ENCODE data around the gene IAPP. TPM values are rescaled to one million over a fixed set of nuclear protein-coding genes. Genes with fewer than 3 reads are reported as not detected.

IAPP gene
- total and polyA plus RNA-seq, 2 experiments from 2014 or later: 0.32 TPM; not detected in 1

DNA sequence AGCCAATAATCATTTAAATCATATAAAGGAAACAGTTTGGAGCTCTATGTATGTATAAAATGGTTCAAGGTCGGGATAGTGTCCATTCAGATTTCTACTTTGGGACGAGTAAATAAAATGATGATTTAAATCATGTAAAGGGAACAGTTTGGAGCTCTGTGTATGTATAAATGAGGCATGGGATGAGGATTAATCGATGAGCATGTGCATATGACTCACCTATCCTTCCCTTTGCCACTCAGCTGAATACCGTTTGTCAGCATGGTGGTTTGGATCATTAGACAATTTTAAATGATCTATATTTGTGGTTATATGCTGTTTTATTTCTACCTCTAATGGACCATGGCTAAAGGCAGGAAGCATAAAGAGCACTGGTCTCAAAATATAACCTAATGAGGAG is 30.9 kb upstream of the IAPP start:
- H3K27me3 Mint-ChIP-seq (ENCODE audit: insufficient read depth, low read depth, poor library complexity): no peaks in the 10 kb centered on the region
- H3K4me1 ChIP-seq (ENCODE audit: insufficient read depth): peaks cover 45% of the 10 kb centered on the region
- no peak overlapping the region for H3K4me3 ChIP-seq
- no peak overlapping the region for H3K27ac ChIP-seq (ENCODE audit: low read depth)
- no peaks in the 10 kb centered on the region for H3K79me2 ChIP-seq (replicated peaks; ENCODE audit: insufficient read depth)
- peaks cover 43% of the 10 kb centered on the region for H3K4me1 Mint-ChIP-seq
- H3K27me3 ChIP-seq (ENCODE audit: insufficient read depth): no peaks in the 10 kb centered on the region
- no peaks in the 10 kb centered on the region for H3K36me3 ChIP-seq (ENCODE audit: insufficient read depth)
- TF ChIP-seq, protein P1, sequence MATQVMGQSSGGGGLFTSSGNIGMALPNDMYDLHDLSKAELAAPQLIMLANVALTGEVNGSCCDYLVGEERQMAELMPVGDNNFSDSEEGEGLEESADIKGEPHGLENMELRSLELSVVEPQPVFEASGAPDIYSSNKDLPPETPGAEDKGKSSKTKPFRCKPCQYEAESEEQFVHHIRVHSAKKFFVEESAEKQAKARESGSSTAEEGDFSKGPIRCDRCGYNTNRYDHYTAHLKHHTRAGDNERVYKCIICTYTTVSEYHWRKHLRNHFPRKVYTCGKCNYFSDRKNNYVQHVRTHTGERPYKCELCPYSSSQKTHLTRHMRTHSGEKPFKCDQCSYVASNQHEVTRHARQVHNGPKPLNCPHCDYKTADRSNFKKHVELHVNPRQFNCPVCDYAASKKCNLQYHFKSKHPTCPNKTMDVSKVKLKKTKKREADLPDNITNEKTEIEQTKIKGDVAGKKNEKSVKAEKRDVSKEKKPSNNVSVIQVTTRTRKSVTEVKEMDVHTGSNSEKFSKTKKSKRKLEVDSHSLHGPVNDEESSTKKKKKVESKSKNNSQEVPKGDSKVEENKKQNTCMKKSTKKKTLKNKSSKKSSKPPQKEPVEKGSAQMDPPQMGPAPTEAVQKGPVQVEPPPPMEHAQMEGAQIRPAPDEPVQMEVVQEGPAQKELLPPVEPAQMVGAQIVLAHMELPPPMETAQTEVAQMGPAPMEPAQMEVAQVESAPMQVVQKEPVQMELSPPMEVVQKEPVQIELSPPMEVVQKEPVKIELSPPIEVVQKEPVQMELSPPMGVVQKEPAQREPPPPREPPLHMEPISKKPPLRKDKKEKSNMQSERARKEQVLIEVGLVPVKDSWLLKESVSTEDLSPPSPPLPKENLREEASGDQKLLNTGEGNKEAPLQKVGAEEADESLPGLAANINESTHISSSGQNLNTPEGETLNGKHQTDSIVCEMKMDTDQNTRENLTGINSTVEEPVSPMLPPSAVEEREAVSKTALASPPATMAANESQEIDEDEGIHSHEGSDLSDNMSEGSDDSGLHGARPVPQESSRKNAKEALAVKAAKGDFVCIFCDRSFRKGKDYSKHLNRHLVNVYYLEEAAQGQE (IDR thresholded peaks at IDR 0.05; ENCODE audit: unreplicated experiment): no peak
- no peak for TF ChIP-seq EZH2phosphoT487 (IDR thresholded peaks at IDR 0.05; ENCODE audit: unreplicated experiment)
- no peak for TF ChIP-seq NANOG (IDR thresholded peaks at IDR 0.05; ENCODE audit: borderline replicate concordance)
- TF ChIP-seq, protein P2, sequence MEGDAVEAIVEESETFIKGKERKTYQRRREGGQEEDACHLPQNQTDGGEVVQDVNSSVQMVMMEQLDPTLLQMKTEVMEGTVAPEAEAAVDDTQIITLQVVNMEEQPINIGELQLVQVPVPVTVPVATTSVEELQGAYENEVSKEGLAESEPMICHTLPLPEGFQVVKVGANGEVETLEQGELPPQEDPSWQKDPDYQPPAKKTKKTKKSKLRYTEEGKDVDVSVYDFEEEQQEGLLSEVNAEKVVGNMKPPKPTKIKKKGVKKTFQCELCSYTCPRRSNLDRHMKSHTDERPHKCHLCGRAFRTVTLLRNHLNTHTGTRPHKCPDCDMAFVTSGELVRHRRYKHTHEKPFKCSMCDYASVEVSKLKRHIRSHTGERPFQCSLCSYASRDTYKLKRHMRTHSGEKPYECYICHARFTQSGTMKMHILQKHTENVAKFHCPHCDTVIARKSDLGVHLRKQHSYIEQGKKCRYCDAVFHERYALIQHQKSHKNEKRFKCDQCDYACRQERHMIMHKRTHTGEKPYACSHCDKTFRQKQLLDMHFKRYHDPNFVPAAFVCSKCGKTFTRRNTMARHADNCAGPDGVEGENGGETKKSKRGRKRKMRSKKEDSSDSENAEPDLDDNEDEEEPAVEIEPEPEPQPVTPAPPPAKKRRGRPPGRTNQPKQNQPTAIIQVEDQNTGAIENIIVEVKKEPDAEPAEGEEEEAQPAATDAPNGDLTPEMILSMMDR (conservative IDR thresholded peaks at IDR 0.05; ENCODE audit: low read depth in 2 of 2): no peak
- TF ChIP-seq, protein P3, sequence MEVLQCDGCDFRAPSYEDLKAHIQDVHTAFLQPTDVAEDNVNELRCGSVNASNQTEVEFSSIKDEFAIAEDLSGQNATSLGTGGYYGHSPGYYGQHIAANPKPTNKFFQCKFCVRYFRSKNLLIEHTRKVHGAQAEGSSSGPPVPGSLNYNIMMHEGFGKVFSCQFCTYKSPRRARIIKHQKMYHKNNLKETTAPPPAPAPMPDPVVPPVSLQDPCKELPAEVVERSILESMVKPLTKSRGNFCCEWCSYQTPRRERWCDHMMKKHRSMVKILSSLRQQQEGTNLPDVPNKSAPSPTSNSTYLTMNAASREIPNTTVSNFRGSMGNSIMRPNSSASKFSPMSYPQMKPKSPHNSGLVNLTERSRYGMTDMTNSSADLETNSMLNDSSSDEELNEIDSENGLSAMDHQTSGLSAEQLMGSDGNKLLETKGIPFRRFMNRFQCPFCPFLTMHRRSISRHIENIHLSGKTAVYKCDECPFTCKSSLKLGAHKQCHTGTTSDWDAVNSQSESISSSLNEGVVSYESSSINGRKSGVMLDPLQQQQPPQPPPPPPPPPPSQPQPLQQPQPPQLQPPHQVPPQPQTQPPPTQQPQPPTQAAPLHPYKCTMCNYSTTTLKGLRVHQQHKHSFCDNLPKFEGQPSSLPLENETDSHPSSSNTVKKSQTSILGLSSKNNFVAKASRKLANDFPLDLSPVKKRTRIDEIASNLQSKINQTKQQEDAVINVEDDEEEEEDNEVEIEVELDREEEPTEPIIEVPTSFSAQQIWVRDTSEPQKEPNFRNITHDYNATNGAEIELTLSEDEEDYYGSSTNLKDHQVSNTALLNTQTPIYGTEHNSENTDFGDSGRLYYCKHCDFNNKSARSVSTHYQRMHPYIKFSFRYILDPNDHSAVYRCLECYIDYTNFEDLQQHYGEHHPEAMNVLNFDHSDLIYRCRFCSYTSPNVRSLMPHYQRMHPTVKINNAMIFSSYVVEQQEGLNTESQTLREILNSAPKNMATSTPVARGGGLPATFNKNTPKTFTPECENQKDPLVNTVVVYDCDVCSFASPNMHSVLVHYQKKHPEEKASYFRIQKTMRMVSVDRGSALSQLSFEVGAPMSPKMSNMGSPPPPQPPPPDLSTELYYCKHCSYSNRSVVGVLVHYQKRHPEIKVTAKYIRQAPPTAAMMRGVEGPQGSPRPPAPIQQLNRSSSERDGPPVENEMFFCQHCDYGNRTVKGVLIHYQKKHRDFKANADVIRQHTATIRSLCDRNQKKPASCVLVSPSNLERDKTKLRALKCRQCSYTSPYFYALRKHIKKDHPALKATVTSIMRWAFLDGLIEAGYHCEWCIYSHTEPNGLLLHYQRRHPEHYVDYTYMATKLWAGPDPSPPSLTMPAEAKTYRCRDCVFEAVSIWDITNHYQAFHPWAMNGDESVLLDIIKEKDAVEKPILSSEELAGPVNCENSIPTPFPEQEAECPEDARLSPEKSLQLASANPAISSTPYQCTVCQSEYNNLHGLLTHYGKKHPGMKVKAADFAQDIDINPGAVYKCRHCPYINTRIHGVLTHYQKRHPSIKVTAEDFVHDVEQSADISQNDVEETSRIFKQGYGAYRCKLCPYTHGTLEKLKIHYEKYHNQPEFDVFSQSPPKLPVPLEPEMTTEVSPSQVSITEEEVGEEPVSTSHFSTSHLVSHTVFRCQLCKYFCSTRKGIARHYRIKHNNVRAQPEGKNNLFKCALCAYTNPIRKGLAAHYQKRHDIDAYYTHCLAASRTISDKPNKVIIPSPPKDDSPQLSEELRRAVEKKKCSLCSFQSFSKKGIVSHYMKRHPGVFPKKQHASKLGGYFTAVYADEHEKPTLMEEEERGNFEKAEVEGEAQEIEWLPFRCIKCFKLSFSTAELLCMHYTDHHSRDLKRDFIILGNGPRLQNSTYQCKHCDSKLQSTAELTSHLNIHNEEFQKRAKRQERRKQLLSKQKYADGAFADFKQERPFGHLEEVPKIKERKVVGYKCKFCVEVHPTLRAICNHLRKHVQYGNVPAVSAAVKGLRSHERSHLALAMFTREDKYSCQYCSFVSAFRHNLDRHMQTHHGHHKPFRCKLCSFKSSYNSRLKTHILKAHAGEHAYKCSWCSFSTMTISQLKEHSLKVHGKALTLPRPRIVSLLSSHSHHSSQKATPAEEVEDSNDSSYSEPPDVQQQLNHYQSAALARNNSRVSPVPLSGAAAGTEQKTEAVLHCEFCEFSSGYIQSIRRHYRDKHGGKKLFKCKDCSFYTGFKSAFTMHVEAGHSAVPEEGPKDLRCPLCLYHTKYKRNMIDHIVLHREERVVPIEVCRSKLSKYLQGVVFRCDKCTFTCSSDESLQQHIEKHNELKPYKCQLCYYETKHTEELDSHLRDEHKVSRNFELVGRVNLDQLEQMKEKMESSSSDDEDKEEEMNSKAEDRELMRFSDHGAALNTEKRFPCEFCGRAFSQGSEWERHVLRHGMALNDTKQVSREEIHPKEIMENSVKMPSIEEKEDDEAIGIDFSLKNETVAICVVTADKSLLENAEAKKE (CRISPR knock-in tag; IDR thresholded peaks at IDR 0.05): no peak
- TF ChIP-seq CREB1 (CRISPR knock-in tag; IDR thresholded peaks at IDR 0.05; ENCODE audit: low read depth): no peak
- no peak for TF ChIP-seq JUNB (IDR thresholded peaks at IDR 0.05; ENCODE audit: unreplicated experiment)
- TF ChIP-seq ZNF331 (CRISPR knock-in tag; IDR thresholded peaks at IDR 0.05; ENCODE audit: low read depth): no peak
- no peak for TF ChIP-seq EZH2 (IDR thresholded peaks at IDR 0.05; ENCODE audit: low read depth, unreplicated experiment)
- no peak for TF ChIP-seq STAT1 (IDR thresholded peaks at IDR 0.05; ENCODE audit: unreplicated experiment)
- no peak for TF ChIP-seq ZNF114 (CRISPR knock-in tag; IDR thresholded peaks at IDR 0.05)
- no peak for TF ChIP-seq POLR2AphosphoS5 (IDR thresholded peaks at IDR 0.05; ENCODE audit: low read depth)
- TF ChIP-seq, protein P4, sequence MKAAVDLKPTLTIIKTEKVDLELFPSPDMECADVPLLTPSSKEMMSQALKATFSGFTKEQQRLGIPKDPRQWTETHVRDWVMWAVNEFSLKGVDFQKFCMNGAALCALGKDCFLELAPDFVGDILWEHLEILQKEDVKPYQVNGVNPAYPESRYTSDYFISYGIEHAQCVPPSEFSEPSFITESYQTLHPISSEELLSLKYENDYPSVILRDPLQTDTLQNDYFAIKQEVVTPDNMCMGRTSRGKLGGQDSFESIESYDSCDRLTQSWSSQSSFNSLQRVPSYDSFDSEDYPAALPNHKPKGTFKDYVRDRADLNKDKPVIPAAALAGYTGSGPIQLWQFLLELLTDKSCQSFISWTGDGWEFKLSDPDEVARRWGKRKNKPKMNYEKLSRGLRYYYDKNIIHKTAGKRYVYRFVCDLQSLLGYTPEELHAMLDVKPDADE (IDR thresholded peaks at IDR 0.05): no peak
- no peak overlapping the region for H2AFZ ChIP-seq
- H3K9me2 ChIP-seq (ENCODE audit: insufficient read depth): no peaks in the 10 kb centered on the region
- H3K4me3 Mint-ChIP-seq: no peak overlapping the region
- H3K9me3 Mint-ChIP-seq: no peaks in the 10 kb centered on the region
- no peaks in the 10 kb centered on the region for H3K36me3 Mint-ChIP-seq (ENCODE audit: low read depth)
- no peak overlapping the region; the same call in 1 of the 2 replicates for H3K27ac Mint-ChIP-seq
- DNase-seq (ENCODE audit: low spot score) (no peak), ATAC-seq (no peak)
- H4K20me1 ChIP-seq (replicated peaks; ENCODE audit: insufficient read depth): no peaks in the 10 kb centered on the region
- H3F3A ChIP-seq (replicated peaks; ENCODE audit: low read depth): no peaks in the 10 kb centered on the region
- no peak overlapping the region for H3K4me2 ChIP-seq
